Measurements from ENCODE around the gene MRPS17. TPM values are rescaled to one million over a fixed set of nuclear protein-coding genes. Genes with fewer than 3 reads are reported as not detected.

MRPS17 gene
- total and polyA plus RNA-seq, 10 of the 15 experiments (the other 5 are each of a cell fraction or from before 2014, with no cell fraction given): 18.7 to 74.5 (median 29.2) TPM

DNA sequence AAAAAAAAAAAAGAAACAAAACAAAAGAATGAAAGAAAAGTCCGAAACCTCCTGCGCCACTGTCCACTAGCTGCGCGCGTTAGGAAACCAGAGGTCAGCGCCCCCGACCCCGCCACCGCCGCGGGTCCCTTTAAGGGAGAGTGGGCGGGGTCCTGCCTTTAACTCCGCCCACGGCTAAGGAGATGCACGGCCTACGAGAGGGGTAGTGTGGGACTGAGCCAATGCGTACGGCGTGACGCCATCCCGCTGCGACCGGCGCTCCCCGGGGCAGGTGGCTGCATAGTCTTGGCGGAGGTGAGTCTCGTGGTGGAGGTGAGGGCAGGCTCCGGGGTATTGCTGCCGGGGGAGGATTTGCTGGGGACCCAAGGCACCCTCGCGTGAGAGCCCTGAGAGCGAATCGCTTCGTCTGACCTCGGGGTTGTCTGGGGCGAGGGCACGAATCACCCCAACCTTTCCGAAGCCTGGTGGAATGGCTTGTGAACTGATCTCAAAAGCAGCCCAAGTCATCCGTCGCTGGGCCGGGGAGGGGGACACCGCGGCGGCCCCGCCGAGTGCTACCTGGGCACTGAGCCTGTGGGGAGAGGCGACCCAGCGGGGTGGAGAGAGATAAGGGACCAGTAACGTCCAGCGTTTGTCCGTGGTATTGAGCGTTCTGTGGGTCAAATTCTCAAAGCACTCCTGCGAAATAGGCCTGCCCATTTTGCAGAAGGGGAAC is at the start of gene MRPS17 (continued):
- TF ChIP-seq SRF (IDR thresholded peaks at IDR 0.05; ENCODE audit: low read depth in 2 of 2, low read length in 2 of 2) (peak; percentile 45 to 86), ATF7 (IDR thresholded peaks at IDR 0.05; ENCODE audit: low read depth) (peak; percentile 38; the same call in 1 of the 2 replicates), CREM (IDR thresholded peaks at IDR 0.05; ENCODE audit: low read depth) (peak; percentile 99), NFIC (IDR thresholded peaks at IDR 0.05; ENCODE audit: low read depth, low read length) (no peak), PKNOX1 (IDR thresholded peaks at IDR 0.05) (no peak), TCF12 (IDR thresholded peaks at IDR 0.05; ENCODE audit: low read depth, low read length) (peak; percentile 91), HDAC2 (IDR thresholded peaks at IDR 0.05) (no peak), MEF2A (IDR thresholded peaks at IDR 0.05; ENCODE audit: insufficient read depth, low read depth, low read length) (no peak), HDGF (IDR thresholded peaks at IDR 0.05) (no peak), NFYB (IDR thresholded peaks at IDR 0.05; ENCODE audit: insufficient read depth, low read depth, low read length) (peak; percentile 84; the same call in 1 of the 2 replicates), GATAD2B (conservative IDR thresholded peaks at IDR 0.05; ENCODE audit: low read depth) (0 out of 2 replicates have a peak, but pooled peaks have one; percentile 30), MEF2B (IDR thresholded peaks at IDR 0.05; ENCODE audit: partially characterized antibody, poor library complexity, severe bottlenecking) (peak; percentile 16), SMAD5 (IDR thresholded peaks at IDR 0.05; ENCODE audit: low read depth) (peak; percentile 85), TCF7 (IDR thresholded peaks at IDR 0.05; ENCODE audit: borderline replicate concordance) (no peak), KLF5 (IDR thresholded peaks at IDR 0.05; ENCODE audit: partially characterized antibody) (no peak), ZNF384 (IDR thresholded peaks at IDR 0.05; ENCODE audit: borderline replicate concordance, low read depth, low read length) (no peak), ASH2L (IDR thresholded peaks at IDR 0.05; ENCODE audit: borderline replicate concordance, low read depth) (no peak), ZNF687 (IDR thresholded peaks at IDR 0.05) (no peak), E2F4 (IDR thresholded peaks at IDR 0.05; ENCODE audit: low read depth, low read length) (no peak), IKZF1 (conservative IDR thresholded peaks at IDR 0.05) (peak; percentile 62), CBFB (IDR thresholded peaks at IDR 0.05; ENCODE audit: low read depth) (peak; percentile 33; the same call in 1 of the 2 replicates), SMC3 (IDR thresholded peaks at IDR 0.05; ENCODE audit: borderline replicate concordance, low read length) (no peak)
- TF ChIP-seq, protein P1, sequence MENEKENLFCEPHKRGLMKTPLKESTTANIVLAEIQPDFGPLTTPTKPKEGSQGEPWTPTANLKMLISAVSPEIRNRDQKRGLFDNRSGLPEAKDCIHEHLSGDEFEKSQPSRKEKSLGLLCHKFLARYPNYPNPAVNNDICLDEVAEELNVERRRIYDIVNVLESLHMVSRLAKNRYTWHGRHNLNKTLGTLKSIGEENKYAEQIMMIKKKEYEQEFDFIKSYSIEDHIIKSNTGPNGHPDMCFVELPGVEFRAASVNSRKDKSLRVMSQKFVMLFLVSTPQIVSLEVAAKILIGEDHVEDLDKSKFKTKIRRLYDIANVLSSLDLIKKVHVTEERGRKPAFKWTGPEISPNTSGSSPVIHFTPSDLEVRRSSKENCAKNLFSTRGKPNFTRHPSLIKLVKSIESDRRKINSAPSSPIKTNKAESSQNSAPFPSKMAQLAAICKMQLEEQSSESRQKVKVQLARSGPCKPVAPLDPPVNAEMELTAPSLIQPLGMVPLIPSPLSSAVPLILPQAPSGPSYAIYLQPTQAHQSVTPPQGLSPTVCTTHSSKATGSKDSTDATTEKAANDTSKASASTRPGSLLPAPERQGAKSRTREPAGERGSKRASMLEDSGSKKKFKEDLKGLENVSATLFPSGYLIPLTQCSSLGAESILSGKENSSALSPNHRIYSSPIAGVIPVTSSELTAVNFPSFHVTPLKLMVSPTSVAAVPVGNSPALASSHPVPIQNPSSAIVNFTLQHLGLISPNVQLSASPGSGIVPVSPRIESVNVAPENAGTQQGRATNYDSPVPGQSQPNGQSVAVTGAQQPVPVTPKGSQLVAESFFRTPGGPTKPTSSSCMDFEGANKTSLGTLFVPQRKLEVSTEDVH (IDR thresholded peaks at IDR 0.05; ENCODE audit: low read depth, partially characterized antibody): no peak
